ENCODE data around the gene ICAM3. TPM values are rescaled to one million over a fixed set of nuclear protein-coding genes. Genes with fewer than 3 reads are reported as not detected.
A peak's percentile ranks its signal among the peaks of the same experiment; 100 is the strongest.

The ICAM3 gene
- total and polyA plus RNA-seq, 10 of the 15 experiments (the other 5 are each of a cell fraction or from before 2014, with no cell fraction given): 5.5 to 152 (median 90.7) TPM

GRCh38 chr19:10285393-10285792 lies 54.0 kb downstream of the ICAM3 start (continued):
- TF ChIP-seq ZBED1 (IDR thresholded peaks at IDR 0.05; ENCODE audit: borderline replicate concordance) (no peak), BCLAF1 (IDR thresholded peaks at IDR 0.05) (no peak), RUNX3 (IDR thresholded peaks at IDR 0.05; ENCODE audit: low read length) (no peak), NRF1 (conservative IDR thresholded peaks at IDR 0.05; ENCODE audit: low read depth, low read length) (no peak), SUZ12 (IDR thresholded peaks at IDR 0.05; ENCODE audit: unreplicated experiment) (no peak), YBX1 (IDR thresholded peaks at IDR 0.05) (no peak), MXI1 (IDR thresholded peaks at IDR 0.05; ENCODE audit: low read depth, low read length) (no peak), POLR2A (IDR thresholded peaks at IDR 0.05; ENCODE audit: low read depth, low read length) (peak; percentile 47; the same call in 1 of the 2 replicates), KLF5 (IDR thresholded peaks at IDR 0.05; ENCODE audit: partially characterized antibody) (no peak), PRDM15 (CRISPR knock-in tag; IDR thresholded peaks at IDR 0.05) (no peak), CEBPB (IDR thresholded peaks at IDR 0.05; ENCODE audit: borderline replicate concordance in 1 of 2, low read depth in 2 of 2, low read length in 2 of 2) (no peak)
- TF ChIP-seq, protein P1, sequence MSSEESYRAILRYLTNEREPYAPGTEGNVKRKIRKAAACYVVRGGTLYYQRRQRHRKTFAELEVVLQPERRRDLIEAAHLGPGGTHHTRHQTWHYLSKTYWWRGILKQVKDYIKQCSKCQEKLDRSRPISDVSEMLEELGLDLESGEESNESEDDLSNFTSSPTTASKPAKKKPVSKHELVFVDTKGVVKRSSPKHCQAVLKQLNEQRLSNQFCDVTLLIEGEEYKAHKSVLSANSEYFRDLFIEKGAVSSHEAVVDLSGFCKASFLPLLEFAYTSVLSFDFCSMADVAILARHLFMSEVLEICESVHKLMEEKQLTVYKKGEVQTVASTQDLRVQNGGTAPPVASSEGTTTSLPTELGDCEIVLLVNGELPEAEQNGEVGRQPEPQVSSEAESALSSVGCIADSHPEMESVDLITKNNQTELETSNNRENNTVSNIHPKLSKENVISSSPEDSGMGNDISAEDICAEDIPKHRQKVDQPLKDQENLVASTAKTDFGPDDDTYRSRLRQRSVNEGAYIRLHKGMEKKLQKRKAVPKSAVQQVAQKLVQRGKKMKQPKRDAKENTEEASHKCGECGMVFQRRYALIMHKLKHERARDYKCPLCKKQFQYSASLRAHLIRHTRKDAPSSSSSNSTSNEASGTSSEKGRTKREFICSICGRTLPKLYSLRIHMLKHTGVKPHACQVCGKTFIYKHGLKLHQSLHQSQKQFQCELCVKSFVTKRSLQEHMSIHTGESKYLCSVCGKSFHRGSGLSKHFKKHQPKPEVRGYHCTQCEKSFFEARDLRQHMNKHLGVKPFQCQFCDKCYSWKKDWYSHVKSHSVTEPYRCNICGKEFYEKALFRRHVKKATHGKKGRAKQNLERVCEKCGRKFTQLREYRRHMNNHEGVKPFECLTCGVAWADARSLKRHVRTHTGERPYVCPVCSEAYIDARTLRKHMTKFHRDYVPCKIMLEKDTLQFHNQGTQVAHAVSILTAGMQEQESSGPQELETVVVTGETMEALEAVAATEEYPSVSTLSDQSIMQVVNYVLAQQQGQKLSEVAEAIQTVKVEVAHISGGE (CRISPR knock-in tag; IDR thresholded peaks at IDR 0.05): no peak
- TF ChIP-seq, protein P2, sequence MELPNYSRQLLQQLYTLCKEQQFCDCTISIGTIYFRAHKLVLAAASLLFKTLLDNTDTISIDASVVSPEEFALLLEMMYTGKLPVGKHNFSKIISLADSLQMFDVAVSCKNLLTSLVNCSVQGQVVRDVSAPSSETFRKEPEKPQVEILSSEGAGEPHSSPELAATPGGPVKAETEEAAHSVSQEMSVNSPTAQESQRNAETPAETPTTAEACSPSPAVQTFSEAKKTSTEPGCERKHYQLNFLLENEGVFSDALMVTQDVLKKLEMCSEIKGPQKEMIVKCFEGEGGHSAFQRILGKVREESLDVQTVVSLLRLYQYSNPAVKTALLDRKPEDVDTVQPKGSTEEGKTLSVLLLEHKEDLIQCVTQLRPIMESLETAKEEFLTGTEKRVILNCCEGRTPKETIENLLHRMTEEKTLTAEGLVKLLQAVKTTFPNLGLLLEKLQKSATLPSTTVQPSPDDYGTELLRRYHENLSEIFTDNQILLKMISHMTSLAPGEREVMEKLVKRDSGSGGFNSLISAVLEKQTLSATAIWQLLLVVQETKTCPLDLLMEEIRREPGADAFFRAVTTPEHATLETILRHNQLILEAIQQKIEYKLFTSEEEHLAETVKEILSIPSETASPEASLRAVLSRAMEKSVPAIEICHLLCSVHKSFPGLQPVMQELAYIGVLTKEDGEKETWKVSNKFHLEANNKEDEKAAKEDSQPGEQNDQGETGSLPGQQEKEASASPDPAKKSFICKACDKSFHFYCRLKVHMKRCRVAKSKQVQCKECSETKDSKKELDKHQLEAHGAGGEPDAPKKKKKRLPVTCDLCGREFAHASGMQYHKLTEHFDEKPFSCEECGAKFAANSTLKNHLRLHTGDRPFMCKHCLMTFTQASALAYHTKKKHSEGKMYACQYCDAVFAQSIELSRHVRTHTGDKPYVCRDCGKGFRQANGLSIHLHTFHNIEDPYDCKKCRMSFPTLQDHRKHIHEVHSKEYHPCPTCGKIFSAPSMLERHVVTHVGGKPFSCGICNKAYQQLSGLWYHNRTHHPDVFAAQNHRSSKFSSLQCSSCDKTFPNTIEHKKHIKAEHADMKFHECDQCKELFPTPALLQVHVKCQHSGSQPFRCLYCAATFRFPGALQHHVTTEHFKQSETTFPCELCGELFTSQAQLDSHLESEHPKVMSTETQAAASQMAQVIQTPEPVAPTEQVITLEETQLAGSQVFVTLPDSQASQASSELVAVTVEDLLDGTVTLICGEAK (IDR thresholded peaks at IDR 0.05; ENCODE audit: borderline replicate concordance): no peak
